Adrenal gland (tissue), 5 donors: Measurements from ENCODE around the gene LRRC53.

Experiments
- CTCF ChIP-seq, 6 experiments: fragments of 450-650 bp in 4 of 6; fragments of 200-600 bp in 2 of 6; sonication (generic) in 1 of 6; IDR thresholded peaks; 1 replicate in 5 of 6; 2 replicates in 1 of 6; pipeline versions ENCODE4 v1.5.1 to v1.8.0; 2016 to 2021; ENCODE audit warnings: antibody characterized with exemption in 6 of 6, mild to moderate bottlenecking in 2 of 6, moderate library complexity in 1 of 6
- POLR2A ChIP-seq, 2 donors: fragments of 450-650 bp; IDR thresholded peaks; one replicate each; pipeline ENCODE4 v1.6.1; 2017; ENCODE audit warnings: antibody characterized with exemption in 2 of 2, mild to moderate bottlenecking in 2 of 2, moderate library complexity in 1 of 2
- donor health status: DM: no; HTN: no; CAD: no.

- TF ChIP-seq POLR2A (IDR thresholded peaks at IDR 0.05) (no peak), CTCF (IDR thresholded peaks at IDR 0.05) (no peak)
Measured at GRCh38 chr1:74455390-74455789, 57.0 kb downstream of the LRRC53 start.
